Fibroblast of lung (primary cell): ENCODE data around the gene ARHGAP42. TPM values are rescaled to one million over a fixed set of nuclear protein-coding genes. Genes with fewer than 3 reads are reported as not detected.

Source experiments
- DNase-seq, 2 donors: peaks; one replicate each; pipeline versions ENCODE4 v3.0.0 to v3.0.0-alpha.2; 2010; ENCODE audit warnings: low read depth in 2 of 2
- H2AFZ ChIP-seq: 2 replicates; pipeline ENCODE4 v1.5.1; 2012; ENCODE audit warnings: low read length, control low read depth, inconsistent platforms
- H3K27ac ChIP-seq: 2 replicates; pipeline ENCODE4 v1.5.1; 2011; ENCODE audit warnings: low read length, control low read depth; ENCODE audit not compliant: insufficient read depth
- H3K27me3 ChIP-seq: 2 replicates; pipeline ENCODE4 v1.5.1; 2011; ENCODE audit warnings: mild to moderate bottlenecking, low read length; ENCODE audit not compliant: control insufficient read depth, insufficient read depth
- H3K36me3 ChIP-seq: 2 replicates; pipeline ENCODE4 v1.5.1; 2011; ENCODE audit warnings: low read length; ENCODE audit not compliant: control insufficient read depth, insufficient read depth
- H3K4me1 ChIP-seq: 2 replicates; pipeline ENCODE4 v1.5.1; 2011; ENCODE audit warnings: low read length; ENCODE audit not compliant: control insufficient read depth, insufficient read depth; ENCODE audit errors: extremely low read depth
- H3K4me2 ChIP-seq: 2 replicates; pipeline ENCODE4 v1.5.1; 2011; ENCODE audit warnings: low read length, control low read depth; ENCODE audit not compliant: insufficient read depth; ENCODE audit errors: extremely low read depth
- H3K4me3 ChIP-seq, 4 experiments: fragments of 200-600 bp in 1 of 4; sonication (generic) in 1 of 4; replicated peaks in 1 of 4; 2 replicates each; pipeline ENCODE4 v1.5.1; 2011 to 2016; ENCODE audit warnings: low read length in 4 of 4, low read depth in 3 of 4, mild to moderate bottlenecking in 3 of 4, control low read depth in 2 of 4, inconsistent platforms in 1 of 4, mixed read lengths in 1 of 4; ENCODE audit not compliant: insufficient read depth in 1 of 4; ENCODE audit errors: control extremely low read depth in 1 of 4
- H3K79me2 ChIP-seq: 2 replicates; pipeline ENCODE4 v1.5.1; 2012; ENCODE audit warnings: mild to moderate bottlenecking, low read length, inconsistent platforms; ENCODE audit not compliant: control insufficient read depth, insufficient read depth
- H3K9ac ChIP-seq: 2 replicates; pipeline ENCODE4 v1.5.1; 2011; ENCODE audit warnings: mild to moderate bottlenecking, low read length, control low read depth; ENCODE audit not compliant: insufficient read depth
- H3K9me3 ChIP-seq: 2 replicates; pipeline ENCODE4 v1.5.1; 2012; ENCODE audit warnings: low read depth, low read length; ENCODE audit not compliant: control insufficient read depth, insufficient read depth
- H4K20me1 ChIP-seq: 2 replicates; pipeline ENCODE4 v1.5.1; 2011; ENCODE audit warnings: low read length; ENCODE audit not compliant: control insufficient read depth, insufficient read depth; ENCODE audit errors: extremely low read depth
- CTCF ChIP-seq, 2 donors: IDR thresholded peaks in 1 of 2; conservative IDR thresholded peaks in 1 of 2; 1 replicate in 1 of 2; 2 replicates in 1 of 2; pipeline ENCODE4 v1.5.1; 2011 to 2012; ENCODE audit warnings: low read length in 2 of 2, control low read depth in 1 of 2, inconsistent platforms in 1 of 2, low read depth in 1 of 2, mild to moderate bottlenecking in 1 of 2
- EZH2 ChIP-seq: IDR thresholded peaks from 2 replicates; pipeline ENCODE4 v1.5.1; 2012; ENCODE audit warnings: low read length, control low read depth, mild to moderate bottlenecking; ENCODE audit errors: missing control alignments
- polyA plus RNA-seq, 2 donors: library from polyadenylated mRNA; depleted of rRNA in 1 of 2; stranded (reverse) in 1 of 2; unstranded in 1 of 2; fragments of >200 nt; gene quantifications; 2 replicates each; pipeline ENCODE4 v1.2.1, GENCODE V29; 2011 to 2012; ENCODE audit warnings: missing spikeins in 1 of 2
- total RNA-seq: library from RNA; depleted of rRNA; stranded (reverse); fragments of >200 nt; gene quantifications from 2 replicates; pipeline ENCODE4 v1.2.1, GENCODE V29; 2014

ARHGAP42 gene
- total and polyA plus RNA-seq, 2 donors (not counting 1 experiment from before 2014, with no cell fraction given), result 8.0 to 13.4 TPM

GRCh38 chr11:100816823-100817222, 129.7 kb downstream of the ARHGAP42 start:
- no peak overlapping the region for H3K4me2 ChIP-seq
- H3K27me3 ChIP-seq, result no peaks in the 10 kb centered on the region
- H3K36me3 ChIP-seq, result no peaks in the 10 kb centered on the region
- peak in 1 of 2 donors; percentile 36 for DNase-seq
- H3K4me3 ChIP-seq, result no peak overlapping the region
- H3K9ac ChIP-seq, result no peak overlapping the region
- H2AFZ ChIP-seq, result no peak overlapping the region
- no peak overlapping the region for H3K27ac ChIP-seq
- H4K20me1 ChIP-seq, result no peaks in the 10 kb centered on the region
- H3K4me1 ChIP-seq, result no peaks in the 10 kb centered on the region
- TF ChIP-seq CTCF (conservative IDR thresholded peaks at IDR 0.05 in 1 of 2, IDR thresholded peaks at IDR 0.05 in 1 of 2; ENCODE audit: low read depth in 1 of 2, low read length in 2 of 2) (no peak), EZH2 (no peak)
- H3K9me3 ChIP-seq, result no peaks in the 10 kb centered on the region
- H3K79me2 ChIP-seq, result no peaks in the 10 kb centered on the region

- no peak overlapping the region for H2AFZ ChIP-seq
- H4K20me1 ChIP-seq, result no peaks in the 10 kb centered on the region
- no peak overlapping the region for H3K9ac ChIP-seq
- no peaks in the 10 kb centered on the region for H3K9me3 ChIP-seq
- H3K4me2 ChIP-seq, result no peak overlapping the region
- H3K27ac ChIP-seq, result no peak overlapping the region
- no peaks in the 10 kb centered on the region for H3K36me3 ChIP-seq
- H3K79me2 ChIP-seq, result no peaks in the 10 kb centered on the region
- H3K4me3 ChIP-seq, result no peak overlapping the region
- TF ChIP-seq CTCF (conservative IDR thresholded peaks at IDR 0.05 in 1 of 2, IDR thresholded peaks at IDR 0.05 in 1 of 2; ENCODE audit: low read depth in 1 of 2, low read length in 2 of 2) (no peak), EZH2 (no peak)
- no peaks in the 10 kb centered on the region for H3K27me3 ChIP-seq
- DNase-seq, result no peak
- H3K4me1 ChIP-seq, result no peaks in the 10 kb centered on the region
Measured at GRCh38 chr11:100817620-100818019, 130.5 kb downstream of the ARHGAP42 start.

GRCh38 chr11:100820621-100821020, 133.5 kb downstream of the ARHGAP42 start:
- no peak overlapping the region for H3K27ac ChIP-seq
- peaks cover 3% of the 10 kb centered on the region for H3K4me1 ChIP-seq
- no peak overlapping the region for H3K4me3 ChIP-seq
- no peak overlapping the region for H2AFZ ChIP-seq
- H3K79me2 ChIP-seq, result no peaks in the 10 kb centered on the region
- H3K9me3 ChIP-seq, result no peaks in the 10 kb centered on the region
- DNase-seq, result no peak
- no peak for TF ChIP-seq EZH2
- no peak for TF ChIP-seq CTCF (conservative IDR thresholded peaks at IDR 0.05 in 1 of 2, IDR thresholded peaks at IDR 0.05 in 1 of 2; ENCODE audit: low read depth in 1 of 2, low read length in 2 of 2)
- no peaks in the 10 kb centered on the region for H3K27me3 ChIP-seq
- no peaks in the 10 kb centered on the region for H3K36me3 ChIP-seq
- no peaks in the 10 kb centered on the region for H4K20me1 ChIP-seq
- H3K9ac ChIP-seq, result no peak overlapping the region
- no peak overlapping the region for H3K4me2 ChIP-seq
